ENCODE results near the gene MATN1. TPM values are rescaled to one million over a fixed set of nuclear protein-coding genes. Genes with fewer than 3 reads are reported as not detected.
A peak's percentile ranks its signal among the peaks of the same experiment; 100 is the strongest.

Gene MATN1
- total and polyA plus RNA-seq, 2 experiments from 2014 or later = 0.32 TPM; not detected in 1

GRCh38 chr1:30712583-30712982 lies 10.8 kb downstream of the MATN1 start:
- 74 to 81% methylated on average over 6 of the region's 6 CpGs for WGBS, 2 experiments (ENCODE audit: low coverage in 1 of 2, low lambda C conversion rate in 2 of 2, missing lambda C conversion rate in 2 of 2)
- TF ChIP-seq EZH2phosphoT487 (IDR thresholded peaks at IDR 0.05; ENCODE audit: insufficient read depth, low read depth) (no peak), EZH2 (IDR thresholded peaks at IDR 0.05; ENCODE audit: insufficient read depth, poor library complexity, severe bottlenecking) (no peak)
- Histone ChIP-seq H2AFZ (no peak overlapping the region), H3K36me3 (ENCODE audit: low read depth) (no peaks in the 10 kb centered on the region), H3K4me3 (no peak overlapping the region), H3K4me1 (ENCODE audit: insufficient read depth) (0 out of 2 replicates have a peak, but pooled peaks cover 3% of the 10 kb centered on the region), H3K9me3 (ENCODE audit: low read depth) (no peaks in the 10 kb centered on the region), H3F3A (ENCODE audit: insufficient read depth) (peaks cover 5% of the 10 kb centered on the region; the same call in 1 of the 2 replicates), H3K4me2 (ENCODE audit: unreplicated experiment) (no peak overlapping the region), H3K27me3 (replicated peaks; ENCODE audit: insufficient read depth) (no peaks in the 10 kb centered on the region), H3K79me2 (ENCODE audit: insufficient read depth) (no peaks in the 10 kb centered on the region), H3K27ac (no peak overlapping the region), H3K9me2 (ENCODE audit: insufficient read depth) (no peaks in the 10 kb centered on the region), H4K20me1 (ENCODE audit: insufficient read depth) (no peaks in the 10 kb centered on the region), H3K9ac (no peak overlapping the region)
- DNase-seq = no peak
- in situ Hi-C loops (cut with MboI) = loop anchor here (25.0 kb wide), 1 partner anchor 1475 kb away; the partner anchor contains the start of genes MECR and PTPRU

- Histone ChIP-seq H3K27ac (no peak overlapping the region), H3K9me3 (ENCODE audit: low read depth) (no peaks in the 10 kb centered on the region), H3F3A (ENCODE audit: insufficient read depth) (peaks cover 5% of the 10 kb centered on the region; the same call in 1 of the 2 replicates), H4K20me1 (ENCODE audit: insufficient read depth) (no peaks in the 10 kb centered on the region), H3K36me3 (ENCODE audit: low read depth) (no peaks in the 10 kb centered on the region), H3K9ac (no peak overlapping the region), H3K27me3 (replicated peaks; ENCODE audit: insufficient read depth) (no peaks in the 10 kb centered on the region), H3K79me2 (ENCODE audit: insufficient read depth) (no peaks in the 10 kb centered on the region), H3K4me3 (no peak overlapping the region), H2AFZ (no peak overlapping the region), H3K4me2 (ENCODE audit: unreplicated experiment) (no peak overlapping the region), H3K4me1 (ENCODE audit: insufficient read depth) (0 out of 2 replicates have a peak, but pooled peaks cover 3% of the 10 kb centered on the region), H3K9me2 (ENCODE audit: insufficient read depth) (no peaks in the 10 kb centered on the region)
- in situ Hi-C loops (cut with MboI) = loop anchor here (25.0 kb wide), 1 partner anchor 1473 kb away; the partner anchor contains the start of genes MECR and PTPRU
- DNase-seq = no peak
- TF ChIP-seq EZH2phosphoT487 (IDR thresholded peaks at IDR 0.05; ENCODE audit: insufficient read depth, low read depth) (no peak), EZH2 (IDR thresholded peaks at IDR 0.05; ENCODE audit: insufficient read depth, poor library complexity, severe bottlenecking) (no peak)
- WGBS, 2 experiments (ENCODE audit: low coverage in 1 of 2, low lambda C conversion rate in 2 of 2, missing lambda C conversion rate in 2 of 2) = 36 to 59% methylated on average over 2 of the region's 2 CpGs
Observed at GRCh38 chr1:30710407-30710806, 13.0 kb downstream of the MATN1 start.

GRCh38 chr1:30708361-30708728 lies 15.0 kb downstream of the MATN1 start:
- H3K27ac ChIP-seq = no peak overlapping the region
- TF ChIP-seq EZH2 (IDR thresholded peaks at IDR 0.05; ENCODE audit: insufficient read depth, poor library complexity, severe bottlenecking) = no peak
- no peak for TF ChIP-seq EZH2phosphoT487 (IDR thresholded peaks at IDR 0.05; ENCODE audit: insufficient read depth, low read depth)
- in situ Hi-C loops (cut with MboI) = loop anchor here (25.0 kb wide), 1 partner anchor 1471 kb away; the partner anchor contains the start of genes MECR and PTPRU
- no peaks in the 10 kb centered on the region for H3K36me3 ChIP-seq (ENCODE audit: low read depth)
- H4K20me1 ChIP-seq (ENCODE audit: insufficient read depth) = no peaks in the 10 kb centered on the region
- H3K27me3 ChIP-seq (replicated peaks; ENCODE audit: insufficient read depth) = no peaks in the 10 kb centered on the region
- 41 to 43% methylated on average over 8 of the region's 8 CpGs for WGBS, 2 experiments (ENCODE audit: low coverage in 1 of 2, low lambda C conversion rate in 2 of 2, missing lambda C conversion rate in 2 of 2)
- no peak overlapping the region for H3K4me3 ChIP-seq
- DNase-seq = peak; percentile 21
- no peak overlapping the region for H2AFZ ChIP-seq
- no peaks in the 10 kb centered on the region for H3K9me3 ChIP-seq (ENCODE audit: low read depth)
- H3K79me2 ChIP-seq (ENCODE audit: insufficient read depth) = no peaks in the 10 kb centered on the region
- H3K4me2 ChIP-seq (ENCODE audit: unreplicated experiment) = no peak overlapping the region
- H3K9ac ChIP-seq = no peak overlapping the region
- H3K4me1 ChIP-seq (ENCODE audit: insufficient read depth) = peaks cover 7% of the 10 kb centered on the region; the same call in 1 of the 2 replicates
- H3F3A ChIP-seq (ENCODE audit: insufficient read depth) = peaks cover 5% of the 10 kb centered on the region; the same call in 1 of the 2 replicates
- no peaks in the 10 kb centered on the region for H3K9me2 ChIP-seq (ENCODE audit: insufficient read depth)

- no peaks in the 10 kb centered on the region for H4K20me1 ChIP-seq (ENCODE audit: insufficient read depth)
- peaks cover 4% of the 10 kb centered on the region; the same call in 1 of the 2 replicates for H3K4me1 ChIP-seq (ENCODE audit: insufficient read depth)
- TF ChIP-seq EZH2phosphoT487 (IDR thresholded peaks at IDR 0.05; ENCODE audit: insufficient read depth, low read depth) (no peak), EZH2 (IDR thresholded peaks at IDR 0.05; ENCODE audit: insufficient read depth, poor library complexity, severe bottlenecking) (no peak)
- H3K27me3 ChIP-seq (replicated peaks; ENCODE audit: insufficient read depth) = no peaks in the 10 kb centered on the region
- no peaks in the 10 kb centered on the region for H3K9me3 ChIP-seq (ENCODE audit: low read depth)
- DNase-seq = peak; percentile 82
- no peak overlapping the region for H3K4me3 ChIP-seq
- WGBS, 2 experiments (ENCODE audit: low coverage in 1 of 2, low lambda C conversion rate in 2 of 2, missing lambda C conversion rate in 2 of 2) = 50% methylated on average over 16 of the region's 16 CpGs
- H3K4me2 ChIP-seq (ENCODE audit: unreplicated experiment) = no peak overlapping the region
- H3K79me2 ChIP-seq (ENCODE audit: insufficient read depth) = no peaks in the 10 kb centered on the region
- H3F3A ChIP-seq (ENCODE audit: insufficient read depth) = peaks cover under 1% of the 10 kb centered on the region; the same call in 1 of the 2 replicates
- in situ Hi-C loops (cut with MboI) = loop anchor here (25.0 kb wide), 1 partner anchor 1470 kb away; the partner anchor contains the start of genes MECR and PTPRU
- no peaks in the 10 kb centered on the region for H3K36me3 ChIP-seq (ENCODE audit: low read depth)
- H3K27ac ChIP-seq = no peak overlapping the region
- no peaks in the 10 kb centered on the region for H3K9me2 ChIP-seq (ENCODE audit: insufficient read depth)
- no peak overlapping the region for H3K9ac ChIP-seq
- H2AFZ ChIP-seq = no peak overlapping the region
Observed at GRCh38 chr1:30707412-30708360, 15.7 kb downstream of the MATN1 start.
